ENCODE results near the gene EEF1G.

- TF ChIP-seq, protein P1, sequence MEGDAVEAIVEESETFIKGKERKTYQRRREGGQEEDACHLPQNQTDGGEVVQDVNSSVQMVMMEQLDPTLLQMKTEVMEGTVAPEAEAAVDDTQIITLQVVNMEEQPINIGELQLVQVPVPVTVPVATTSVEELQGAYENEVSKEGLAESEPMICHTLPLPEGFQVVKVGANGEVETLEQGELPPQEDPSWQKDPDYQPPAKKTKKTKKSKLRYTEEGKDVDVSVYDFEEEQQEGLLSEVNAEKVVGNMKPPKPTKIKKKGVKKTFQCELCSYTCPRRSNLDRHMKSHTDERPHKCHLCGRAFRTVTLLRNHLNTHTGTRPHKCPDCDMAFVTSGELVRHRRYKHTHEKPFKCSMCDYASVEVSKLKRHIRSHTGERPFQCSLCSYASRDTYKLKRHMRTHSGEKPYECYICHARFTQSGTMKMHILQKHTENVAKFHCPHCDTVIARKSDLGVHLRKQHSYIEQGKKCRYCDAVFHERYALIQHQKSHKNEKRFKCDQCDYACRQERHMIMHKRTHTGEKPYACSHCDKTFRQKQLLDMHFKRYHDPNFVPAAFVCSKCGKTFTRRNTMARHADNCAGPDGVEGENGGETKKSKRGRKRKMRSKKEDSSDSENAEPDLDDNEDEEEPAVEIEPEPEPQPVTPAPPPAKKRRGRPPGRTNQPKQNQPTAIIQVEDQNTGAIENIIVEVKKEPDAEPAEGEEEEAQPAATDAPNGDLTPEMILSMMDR (IDR thresholded peaks at IDR 0.05), result no peak
- no peak for TF ChIP-seq POLR2AphosphoS5 (IDR thresholded peaks at IDR 0.05)
Observed at GRCh38 chr11:62556875-62557631, 16.6 kb downstream of the EEF1G start.
